HG03442 (cell line): ENCODE results near the gene OR12D1.
"Not testable (repeated sequence)": the region's sequence is repeated elsewhere in the genome, so short reads cannot be mapped to it uniquely, and the experiment has no call there.

Experiments
- ATAC-seq: cut with Tn5 transposase; IDR thresholded peaks from one replicate; pipeline ENCODE4 v1.9.1; 2021; ENCODE audit warnings: mild to moderate bottlenecking, moderate library complexity; ENCODE audit not compliant: unreplicated experiment

Gene OR12D1

DNA sequence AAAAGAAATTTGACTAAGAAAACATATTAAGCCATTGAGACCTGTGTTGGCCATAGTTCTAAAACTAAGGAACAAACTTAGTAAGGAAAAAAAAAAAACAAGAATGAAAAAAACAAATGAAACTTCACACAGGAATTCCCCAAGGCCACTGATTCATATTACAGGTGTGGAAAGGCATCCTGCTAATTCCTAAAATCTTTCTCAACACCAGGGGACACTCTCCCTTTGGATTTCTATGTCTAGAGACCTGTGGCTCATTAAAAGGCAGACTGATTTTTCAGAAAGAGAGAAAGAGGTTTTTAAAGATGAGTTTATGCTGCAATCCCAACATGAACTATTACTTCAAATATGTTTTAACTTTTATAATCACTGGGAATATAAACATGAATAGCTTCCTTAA, at the start of gene OR12D1:
Gene OR12D1, plus strand, starts transcription at position 341 of the 400 bp plus-strand sequence.
- ATAC-seq = no peak

DNA sequence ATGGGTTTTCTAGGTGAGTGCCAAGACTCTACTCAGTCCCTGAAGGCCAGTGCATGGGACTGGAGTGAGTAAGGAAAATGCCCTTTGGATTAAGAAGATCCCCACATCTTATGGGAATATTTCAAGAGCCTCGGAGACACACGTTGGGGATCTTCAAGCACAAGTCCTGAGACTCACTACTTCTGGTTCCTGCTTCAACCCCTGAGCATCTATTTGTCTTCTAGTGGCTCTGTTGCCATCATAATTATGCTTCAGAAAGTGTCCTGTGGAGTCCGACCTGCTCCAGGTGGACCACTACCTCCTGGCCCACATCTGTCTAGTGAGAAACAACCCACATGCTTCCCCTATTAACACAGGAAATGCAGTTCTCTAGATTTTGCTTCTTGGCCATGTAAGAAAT, 46.0 kb upstream of the OR12D1 start, which contains the start of gene OR5V1:
Gene OR5V1, minus strand, starts transcription at position 101 of the 400 bp plus-strand sequence. CDS start 12,670 bp downstream, outside the sequence.
- ATAC-seq = no peak

DNA sequence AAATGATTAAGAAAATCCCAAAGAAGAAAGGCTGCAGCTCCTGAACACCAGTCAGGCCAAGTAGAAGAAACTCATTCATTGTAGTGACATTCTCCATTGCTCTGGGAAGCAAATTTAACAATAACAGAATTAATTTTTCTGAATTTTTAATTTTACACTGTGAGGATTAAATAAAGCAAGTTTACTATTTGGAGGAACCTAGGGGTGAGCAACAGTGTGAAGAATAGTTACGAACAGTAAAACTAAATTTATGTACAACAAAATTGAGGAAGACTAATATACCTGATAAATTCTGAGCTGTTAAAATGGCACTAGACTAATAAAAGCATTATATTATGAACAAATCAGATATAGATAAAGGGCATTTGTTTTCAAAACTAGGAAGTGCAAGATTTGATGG, 39.5 kb upstream of the OR12D1 start, which contains the start of gene OR12D3:
Gene OR12D3, minus strand, starts transcription at position 101 of the 400 bp plus-strand sequence. Its CDS starts 4 bp downstream, at position 97.
- no peak for ATAC-seq

DNA sequence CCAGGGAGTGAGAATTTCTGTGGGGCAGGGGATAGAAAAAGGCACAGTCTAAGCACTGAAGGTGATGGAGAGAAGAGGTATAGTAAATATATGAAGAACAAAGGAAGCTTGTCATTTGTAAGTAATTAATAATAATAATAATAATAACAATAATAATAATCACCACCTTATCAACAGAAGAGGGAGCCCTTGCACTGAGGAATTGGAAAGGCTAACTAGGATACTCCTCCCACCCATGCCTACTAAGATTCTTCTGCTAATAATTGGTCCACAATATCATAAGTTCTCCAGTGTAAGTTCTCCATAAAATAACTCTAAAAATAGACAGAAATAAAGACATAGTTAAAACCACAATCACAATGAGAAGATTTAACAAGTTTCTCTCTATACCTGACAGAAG, 38.7 kb upstream of the OR12D1 start:
- ATAC-seq = no peak

DNA sequence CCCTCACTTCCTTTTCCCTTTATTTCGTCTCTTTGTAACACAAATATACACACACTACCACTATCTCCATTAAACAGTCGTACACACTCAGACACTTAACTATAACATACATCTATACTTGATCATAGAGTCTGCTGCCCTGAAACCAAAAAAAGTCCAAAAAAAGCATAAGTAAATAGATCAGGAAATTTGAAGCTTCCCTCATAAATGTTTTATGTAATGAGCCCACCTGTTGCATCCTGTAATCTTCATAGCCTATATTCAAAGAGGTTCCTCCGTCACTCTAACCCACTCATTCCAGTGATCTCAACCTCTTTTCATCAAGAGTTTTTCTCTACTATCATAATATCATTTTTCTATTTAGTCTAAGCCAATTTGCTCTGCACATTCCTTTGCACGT, 26.2 kb upstream of the OR12D1 start:
- no peak for ATAC-seq

DNA sequence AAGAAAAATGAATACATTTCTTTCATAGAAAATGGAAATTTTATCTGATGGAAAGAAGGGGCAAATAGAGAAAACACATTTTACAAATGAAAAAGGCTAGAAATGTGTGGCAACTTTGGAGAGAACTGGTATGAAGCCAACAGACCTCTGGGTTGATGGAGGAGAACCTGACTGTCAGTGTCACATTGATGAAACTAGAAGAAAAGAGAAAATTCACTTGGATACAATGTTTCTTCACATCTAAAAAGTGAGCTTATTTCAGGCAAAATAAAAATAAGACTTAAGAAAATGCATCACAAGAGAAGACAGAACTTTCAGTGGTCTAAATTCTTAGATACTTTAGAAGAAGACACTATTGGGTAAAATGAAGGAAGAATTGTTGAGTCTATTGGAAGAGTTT, 19.4 kb upstream of the OR12D1 start, which contains the start of gene OR12D2:
Gene OR12D2, plus strand, starts transcription at position 301 of the 400 bp plus-strand sequence. CDS start 1,069 bp downstream, outside the sequence.
- ATAC-seq = no peak

DNA sequence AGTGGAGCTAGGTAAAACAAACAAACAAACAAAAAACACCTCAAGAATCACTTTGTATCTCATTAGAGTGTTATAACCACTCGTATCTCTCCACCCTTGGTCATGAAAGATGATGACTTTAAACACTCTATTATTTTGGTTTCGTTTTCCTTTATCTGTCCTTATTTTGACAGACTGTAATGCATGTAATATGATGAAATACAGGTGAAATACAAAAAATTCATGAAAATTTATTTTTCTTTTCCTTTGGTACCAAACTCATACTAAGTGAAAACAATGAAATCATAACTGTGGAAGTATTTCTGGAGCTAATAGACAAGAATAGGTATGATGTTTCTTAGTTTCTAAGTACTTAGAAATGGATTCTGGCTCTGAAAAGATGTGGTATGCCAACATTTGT, 15.2 kb upstream of the OR12D1 start:
- ATAC-seq = no peak

DNA sequence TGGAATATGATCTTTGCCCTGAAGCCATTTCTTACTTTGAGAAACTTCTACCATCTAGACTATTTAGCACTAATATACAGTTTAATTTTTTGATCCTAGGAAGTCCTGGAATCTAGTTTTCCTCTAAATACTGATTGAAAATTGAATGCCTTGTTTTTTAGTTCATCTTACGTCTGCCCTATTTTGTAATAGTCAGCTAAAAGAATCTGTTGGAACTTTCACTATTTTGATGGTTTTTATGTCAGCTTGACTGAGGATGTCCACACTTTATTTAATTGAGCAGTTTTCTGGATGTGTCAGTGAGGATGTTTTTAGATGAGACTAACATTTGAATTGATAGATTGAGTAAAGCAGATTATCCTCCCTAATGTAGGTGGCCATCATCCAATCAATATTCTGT, 10.9 kb upstream of the OR12D1 start:
- ATAC-seq = no peak

DNA sequence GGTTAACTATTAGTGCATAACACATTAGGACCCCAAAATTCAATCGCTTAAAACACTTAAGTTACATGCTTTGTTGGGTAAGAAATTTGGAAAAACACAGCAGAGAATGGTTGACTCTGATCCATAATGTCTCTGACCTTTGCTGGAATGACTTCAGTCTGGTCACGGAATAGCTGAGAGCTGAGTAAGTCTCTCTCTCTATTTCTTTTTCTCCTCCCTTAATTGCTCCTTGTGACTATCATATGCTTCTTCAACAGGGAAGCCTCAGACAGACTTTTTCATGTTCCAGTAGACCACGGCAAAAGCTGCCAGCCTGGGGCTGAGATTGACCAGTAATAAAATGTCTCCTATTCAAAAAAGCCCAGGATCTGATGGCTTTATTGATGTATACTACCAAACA, 4.8 kb downstream of the OR12D1 start:
- ATAC-seq = no peak

DNA sequence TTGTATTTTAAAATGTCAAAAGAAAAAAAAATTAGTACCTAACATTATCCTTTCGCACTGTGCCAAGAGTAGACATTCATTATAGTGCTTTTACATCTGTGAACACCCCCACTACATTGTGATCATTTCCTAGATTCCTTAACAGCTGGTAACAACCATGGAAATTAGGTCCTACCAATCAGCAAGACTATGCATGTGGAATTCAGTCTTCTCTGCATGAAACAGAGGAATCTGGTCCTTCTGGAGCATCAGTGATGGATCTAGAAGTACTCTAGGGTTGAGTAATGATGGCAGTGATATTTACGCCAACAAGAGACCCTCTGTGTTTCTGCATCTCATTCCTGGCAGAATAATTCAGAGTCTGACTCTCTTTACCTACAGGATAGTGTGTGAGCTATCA, 9.4 kb downstream of the OR12D1 start:
- ATAC-seq = no peak

DNA sequence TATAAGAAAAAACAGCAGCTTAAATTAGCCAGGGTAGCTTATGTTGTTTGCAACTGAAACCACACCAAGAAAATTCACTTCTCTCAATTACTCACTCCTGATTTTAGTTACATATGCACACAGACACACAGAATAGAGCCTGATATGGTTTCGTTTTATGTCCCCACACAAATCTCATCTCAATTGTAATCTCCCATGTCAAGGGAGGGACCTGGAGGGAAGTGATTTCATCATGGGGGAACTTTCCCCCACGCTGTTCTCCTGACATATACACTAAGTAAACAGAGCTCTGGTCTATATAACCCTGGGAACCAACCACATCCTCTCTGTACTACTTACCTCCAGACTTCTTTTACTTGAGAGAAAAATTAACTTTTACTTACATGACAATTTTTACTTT, 9.8 kb downstream of the OR12D1 start:
- ATAC-seq = no peak

DNA sequence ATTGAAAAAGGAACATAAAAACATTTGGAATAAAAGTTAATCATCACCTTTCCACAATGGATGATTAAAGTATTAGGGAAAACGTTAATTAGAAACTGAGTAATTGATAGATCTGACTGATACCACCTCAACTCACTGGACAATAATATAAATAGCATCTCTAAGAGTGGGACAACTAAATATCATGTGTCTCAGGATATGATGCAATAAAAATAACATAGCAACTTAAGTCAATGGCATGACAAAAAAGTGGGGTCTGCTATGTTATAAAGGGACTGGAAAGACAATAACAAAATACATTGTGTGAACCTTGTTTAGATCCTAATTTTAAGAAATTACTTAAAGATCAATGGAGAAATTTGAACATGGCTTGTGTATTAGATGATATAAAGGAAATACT, 10.3 kb downstream of the OR12D1 start:
- no peak for ATAC-seq

DNA sequence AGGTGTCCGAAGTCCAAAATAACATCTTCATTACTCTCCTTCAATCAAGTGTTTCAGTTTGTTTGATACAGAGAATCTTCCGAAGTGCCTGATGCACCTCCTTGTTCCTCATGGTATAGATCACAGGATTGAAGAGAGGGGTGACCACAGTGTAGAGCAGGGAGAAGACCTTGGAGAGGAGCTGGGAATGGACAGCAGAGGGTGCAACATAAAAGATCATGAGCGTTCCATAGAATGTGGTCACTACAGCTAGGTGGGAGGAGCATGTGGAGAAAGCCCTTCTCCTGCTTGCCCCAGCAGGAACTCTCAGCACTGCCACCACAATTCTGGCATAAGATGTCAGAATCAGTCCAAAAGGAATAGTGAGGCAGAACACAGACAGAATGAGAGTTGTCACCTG, 11.9 kb downstream of the OR12D1 start:
- ATAC-seq = no peak

DNA sequence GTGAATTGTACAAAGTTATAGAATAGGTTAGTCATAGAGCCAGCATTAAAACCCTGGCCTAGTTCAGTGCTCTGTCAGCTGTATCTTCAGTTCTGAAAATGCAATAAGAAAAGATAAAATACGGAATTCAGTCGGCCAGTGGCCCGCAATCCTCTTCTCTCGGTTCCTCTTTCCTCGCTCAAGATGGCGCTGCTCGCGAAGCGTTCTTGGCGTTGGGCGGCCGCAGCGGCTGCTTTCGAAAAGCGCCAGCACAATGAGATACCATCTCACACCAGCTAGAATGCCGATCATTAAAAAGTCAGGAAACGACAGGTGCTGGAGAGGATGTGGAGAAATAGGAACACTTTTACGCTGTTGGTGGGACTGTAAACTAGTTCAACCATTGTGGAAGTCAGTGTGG, 22.0 kb downstream of the OR12D1 start:
- not testable (repeated sequence) for ATAC-seq

DNA sequence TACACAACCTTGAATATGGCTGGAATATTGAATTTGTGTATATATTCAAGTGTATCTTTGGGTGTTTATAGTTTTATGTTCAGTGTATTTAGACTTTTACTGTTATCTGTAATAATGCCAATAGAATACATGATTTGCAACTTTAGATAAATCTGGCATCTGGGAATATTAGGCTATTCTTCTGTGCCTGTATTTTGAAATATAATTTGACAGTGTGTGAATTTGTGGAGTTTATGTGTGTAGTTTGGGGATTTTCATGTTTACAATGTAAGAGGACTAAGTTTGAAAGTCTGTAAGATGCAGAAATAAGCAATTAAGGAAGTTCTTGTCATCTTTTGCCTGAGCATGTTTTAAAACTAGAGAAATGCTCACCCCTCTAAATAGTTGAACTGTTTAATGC, 24.3 kb downstream of the OR12D1 start, which contains the start of gene OR10C1:
Gene OR10C1, plus strand, starts transcription at position 301 of the 400 bp plus-strand sequence. CDS start 710 bp downstream, outside the sequence.
- ATAC-seq = no peak

DNA sequence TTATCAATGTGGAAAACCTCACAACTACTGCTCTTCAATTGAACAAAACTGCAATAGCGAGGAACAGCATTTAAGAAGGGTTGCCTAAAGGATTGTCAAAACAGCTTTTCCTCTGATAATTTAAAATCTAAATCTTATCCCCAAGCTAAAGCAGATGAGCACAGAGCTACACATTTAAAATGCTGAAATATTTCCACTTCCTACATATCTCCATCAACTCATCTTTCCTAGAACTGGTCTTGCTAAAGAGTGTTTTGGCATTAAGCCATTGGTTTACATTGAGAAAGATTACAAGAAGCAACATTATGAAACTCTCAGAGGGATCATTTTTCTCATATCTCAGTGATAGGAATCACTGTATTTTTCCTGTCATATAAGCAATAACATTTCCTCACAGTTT, 28.0 kb downstream of the OR12D1 start:
- ATAC-seq = no peak

DNA sequence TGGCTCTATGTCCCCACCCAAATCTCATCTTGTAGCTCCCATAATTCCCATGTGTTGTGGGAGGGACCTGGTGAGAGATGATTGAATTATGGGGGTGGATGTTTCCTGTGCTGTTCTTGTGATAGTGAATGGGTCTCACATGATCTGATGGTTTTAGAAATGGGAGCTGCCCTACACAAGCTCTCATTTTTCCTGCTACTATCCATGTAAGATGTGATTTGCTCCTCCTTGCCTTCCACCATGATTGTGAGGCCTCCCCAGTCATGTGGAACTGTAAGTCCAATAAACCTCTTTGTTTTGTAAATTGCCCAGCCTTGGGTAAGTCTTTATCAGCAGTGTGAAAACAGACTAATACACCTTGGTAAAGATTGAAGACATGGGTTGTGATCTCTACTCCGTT, 29.3 kb downstream of the OR12D1 start:
- not testable (repeated sequence) for ATAC-seq

DNA sequence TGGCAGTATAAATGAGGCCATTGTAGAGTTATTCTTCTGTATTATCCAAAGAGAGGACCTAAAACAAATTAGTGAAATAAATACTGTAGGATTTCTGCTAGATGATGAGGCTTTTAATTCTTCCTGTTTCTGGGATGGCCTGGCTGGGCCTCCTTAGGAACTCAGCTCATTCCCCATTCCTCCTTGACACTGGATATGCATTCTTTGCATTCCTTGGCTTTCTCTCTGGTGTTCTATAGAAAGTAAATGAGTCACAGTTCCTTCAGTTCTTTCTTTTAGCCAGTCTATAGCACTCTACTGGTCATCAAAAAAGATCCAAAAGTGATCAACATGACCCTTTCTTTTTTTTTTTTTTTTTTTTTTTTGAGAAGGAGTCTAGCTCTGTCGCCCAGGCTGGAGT, 32.9 kb downstream of the OR12D1 start:
- ATAC-seq = no peak

DNA sequence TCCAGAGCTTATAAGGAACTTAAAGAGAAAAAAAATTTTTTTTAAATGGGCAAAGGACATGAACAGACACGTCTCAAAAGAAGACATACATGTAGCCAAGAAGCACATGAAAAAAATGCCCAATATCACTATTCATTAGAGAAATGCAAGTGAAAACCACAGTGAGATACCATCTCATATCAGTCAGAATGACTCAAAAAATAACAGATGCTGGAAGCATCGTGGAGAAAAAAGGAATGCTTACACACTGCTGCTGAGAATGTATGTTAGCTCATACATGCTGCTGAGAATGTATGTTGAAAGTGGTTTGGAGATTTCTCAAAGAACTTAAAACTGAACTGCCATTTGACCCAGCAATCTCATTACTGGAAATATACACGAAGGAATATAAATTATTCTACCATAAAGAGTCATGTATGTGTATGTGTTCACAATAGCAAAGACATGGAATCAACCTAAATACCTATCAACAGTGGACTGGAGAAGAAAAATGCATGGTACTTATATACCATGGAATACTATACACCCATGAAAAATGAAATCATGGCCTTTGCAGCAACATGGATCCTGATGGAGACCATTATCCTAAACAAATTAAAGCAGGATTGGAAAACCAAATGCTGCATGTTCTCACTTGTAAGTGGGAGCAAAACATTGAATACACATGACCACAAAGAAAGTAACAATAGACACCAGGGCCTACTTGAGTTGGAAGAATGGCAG, 36.9 kb downstream of the OR12D1 start:
- no peak for ATAC-seq

DNA sequence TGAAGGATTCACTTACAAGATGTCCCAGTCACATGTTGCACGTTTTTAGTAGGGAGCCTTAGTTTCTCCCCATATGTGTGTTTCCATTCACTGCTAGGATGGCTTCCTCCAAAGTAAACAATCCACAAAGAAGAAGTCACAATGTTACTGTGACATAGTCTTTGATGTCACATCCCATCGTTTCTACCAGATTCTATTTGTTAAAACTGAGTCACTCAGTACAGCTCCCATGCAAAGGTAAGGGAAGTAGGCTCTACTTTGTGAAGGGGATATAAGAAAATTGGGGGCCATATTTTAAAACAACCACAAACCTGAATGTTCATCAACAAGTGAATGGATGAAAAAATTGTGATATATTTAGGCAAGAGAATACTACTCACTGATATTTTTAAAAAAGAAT, 42.2 kb downstream of the OR12D1 start, which contains the start of the genes OR11A1 and OR2H1:
Gene OR11A1, minus strand, starts transcription at position 101 of the 400 bp plus-strand sequence. CDS start 29,430 bp downstream, outside the sequence.
Gene OR2H1, plus strand, starts transcription at position 185 of the 400 bp plus-strand sequence. CDS start 4,615 bp downstream, outside the sequence.
- no peak for ATAC-seq

DNA sequence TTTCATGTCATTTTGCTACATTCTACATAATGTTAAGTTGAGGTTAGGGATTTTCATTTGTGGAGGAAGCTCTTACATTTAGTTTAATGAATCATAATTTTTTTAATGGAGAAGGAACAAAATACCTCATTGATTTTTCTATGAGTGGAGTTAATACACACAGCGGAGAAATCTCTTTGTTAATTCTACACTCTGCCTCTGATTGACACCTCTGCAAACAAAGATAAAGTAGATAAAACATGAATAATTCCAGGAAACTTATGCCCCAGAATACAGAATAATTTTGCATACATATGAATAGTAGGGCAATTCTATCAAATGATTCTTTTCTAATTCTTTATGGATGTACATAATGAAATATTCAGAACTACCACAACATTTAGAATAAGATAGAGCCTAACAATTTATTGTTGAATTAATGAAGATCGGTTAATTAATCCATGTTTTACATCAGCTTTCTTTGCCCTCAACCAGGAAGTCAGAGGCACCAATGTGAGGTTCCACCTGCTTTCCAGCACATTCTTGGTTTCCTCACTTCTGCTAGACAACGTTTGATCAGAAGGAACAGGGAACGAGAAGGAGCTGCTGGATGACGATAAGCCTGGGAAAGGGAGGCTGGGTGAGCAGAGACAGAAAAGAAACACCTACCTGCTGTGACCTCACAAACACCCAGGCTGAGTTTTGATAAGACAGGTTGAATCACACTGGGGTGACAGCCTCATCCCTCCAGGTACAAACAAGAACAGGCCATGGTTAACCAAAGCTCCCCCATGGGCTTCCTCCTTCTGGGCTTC, 46.5 kb downstream of the OR12D1 start:
- ATAC-seq = no peak
